Measurements from ENCODE around the gene CCDC97. TPM values are rescaled to one million over a fixed set of nuclear protein-coding genes. Genes with fewer than 3 reads are reported as not detected.
"Not testable (repeated sequence)": the region's sequence is repeated elsewhere in the genome, so short reads cannot be mapped to it uniquely, and the experiment has no call there.

The CCDC97 gene
- total RNA-seq, 6 donors from 2014 or later = 22.0 to 36.7 (median 27.0) TPM

GRCh38 chr19:41369769-41370168 is 59.8 kb downstream of the CCDC97 start:
- Histone ChIP-seq H3K36me3 (no peaks in the 10 kb centered on the region), H3K4me1 (peaks cover 23 to 35% (median 31%) of the 10 kb centered on the region in 4 donors), H3K27me3 (no peaks in the 10 kb centered on the region), H3K27ac (no peak overlapping the region), H3K9me3 (no peaks in the 10 kb centered on the region), H3K4me3 (no peak overlapping the region)
- TF ChIP-seq POLR2AphosphoS5 (IDR thresholded peaks at IDR 0.05) = no peak
- no peak for TF ChIP-seq CTCF (IDR thresholded peaks at IDR 0.05)
- no peak for TF ChIP-seq POLR2A (IDR thresholded peaks at IDR 0.05)
- no peak for TF ChIP-seq EP300 (IDR thresholded peaks at IDR 0.05)
- WGBS, 2 donors = 94 to 96% methylated on average over 2 of the region's 2 CpGs
- DNase-seq (no peak), ATAC-seq (ENCODE audit: low FRiP score in 2 of 2) (no peak)

- H3K9me3 ChIP-seq; H3K4me3 ChIP-seq; DNase-seq; H3K36me3 ChIP-seq; H3K27ac ChIP-seq; H3K27me3 ChIP-seq; ATAC-seq (ENCODE audit: low FRiP score in 2 of 2): not testable (repeated sequence)
- WGBS, 2 donors = 95 to 96% methylated on average over 5 of the region's 5 CpGs
- H3K4me1 ChIP-seq = peaks cover 27 to 35% (median 31%) of the 10 kb centered on the region in 4 donors
These were observed 61.1 kb downstream of the CCDC97 start for GRCh38 chr19:41371119-41371518.

GRCh38 chr19:41371541-41371940 is 61.6 kb downstream of the CCDC97 start:
- H3K36me3 ChIP-seq = no peaks in the 10 kb centered on the region
- no peak overlapping the region for H3K27ac ChIP-seq
- DNase-seq = no peak
- no peak overlapping the region for H3K4me3 ChIP-seq
- TF ChIP-seq POLR2AphosphoS5 (IDR thresholded peaks at IDR 0.05) (no peak), EP300 (IDR thresholded peaks at IDR 0.05) (no peak), CTCF (IDR thresholded peaks at IDR 0.05) (no peak), POLR2A (IDR thresholded peaks at IDR 0.05) (no peak)
- H3K27me3 ChIP-seq = no peaks in the 10 kb centered on the region
- 95 to 97% methylated on average over 8 of the region's 8 CpGs for WGBS, 2 donors
- H3K4me1 ChIP-seq = peaks cover 27 to 36% (median 31%) of the 10 kb centered on the region in 4 donors
- no peak for ATAC-seq (ENCODE audit: low FRiP score in 2 of 2)
- no peaks in the 10 kb centered on the region for H3K9me3 ChIP-seq

- H3K27ac ChIP-seq = no peak overlapping the region
- DNase-seq = no peak
- no peak overlapping the region for H3K4me3 ChIP-seq
- H3K36me3 ChIP-seq = no peaks in the 10 kb centered on the region
- WGBS, 2 donors = 64 to 75% methylated on average over 2 of the region's 2 CpGs
- no peak for ATAC-seq (ENCODE audit: low FRiP score in 2 of 2)
- no peaks in the 10 kb centered on the region for H3K27me3 ChIP-seq
- no peaks in the 10 kb centered on the region for H3K9me3 ChIP-seq
- peaks cover 26 to 45% (median 35%) of the 10 kb centered on the region in 4 donors for H3K4me1 ChIP-seq
- TF ChIP-seq EP300 (IDR thresholded peaks at IDR 0.05) (no peak), POLR2AphosphoS5 (IDR thresholded peaks at IDR 0.05) (no peak), CTCF (IDR thresholded peaks at IDR 0.05) (no peak), POLR2A (IDR thresholded peaks at IDR 0.05) (no peak)
These were observed 62.5 kb downstream of the CCDC97 start for GRCh38 chr19:41372501-41372900.

- no peaks in the 10 kb centered on the region for H3K9me3 ChIP-seq
- H3K27me3 ChIP-seq = no peaks in the 10 kb centered on the region
- TF ChIP-seq EP300 (IDR thresholded peaks at IDR 0.05) (no peak), POLR2AphosphoS5 (IDR thresholded peaks at IDR 0.05) (peak in 1 of 2 donors; percentile 22), POLR2A (IDR thresholded peaks at IDR 0.05) (no peak)
- H3K4me1 ChIP-seq = peaks cover 18 to 36% (median 30%) of the 10 kb centered on the region in 4 donors
- no peak overlapping the region for H3K4me3 ChIP-seq
- ATAC-seq (ENCODE audit: low FRiP score in 2 of 2) (peak; percentile 54 to 64), DNase-seq (peak; percentile 69 to 95)
- H3K36me3 ChIP-seq = no peaks in the 10 kb centered on the region
- H3K27ac ChIP-seq = peak overlapping the region in 1 of 4 donors; percentile 23
- 25 to 50% methylated on average over 12 of the region's 12 CpGs for WGBS, 2 donors
These were observed 64.0 kb downstream of the CCDC97 start for GRCh38 chr19:41373993-41374392.

Small RNA genes within 50 kb of the gene (small RNA-seq; reads per million reads assigned to genes)
- gene RN7SL34P = 0 to 0.06 (median 0) reads per million in 4 donors

Other genes with a start within 250 kb of the CCDC97 start
- 1 to 10 TPM in 2 of 6 donors, not detected in 4; 1.3 to 2.8 TPM for gene CYP2A13, start 221.7 kb upstream of the CCDC97 start, total RNA-seq
- 10 to 100 TPM in 1 of 6 donors, 1 to 10 TPM in 2, under 1 TPM in 1, not detected in 2; 0.61 to 16.6 (median 2.8) TPM for gene CYP2F1, start 195.7 kb upstream of the CCDC97 start, total RNA-seq
- 10 to 100 TPM in 4 of 6 donors, 1 to 10 TPM in 2; 5.2 to 40.6 (median 20.1) TPM for gene CYP2S1, start 117.0 kb upstream of the CCDC97 start, total RNA-seq
- gene AXL, start 90.9 kb upstream of the CCDC97 start, total RNA-seq = 10 to 100 TPM; 28.4 to 96.9 (median 71.7) TPM
- gene HNRNPUL1, start 45.8 kb upstream of the CCDC97 start, total RNA-seq = 100 to 1,000 TPM; 152 to 351 (median 211) TPM
- 100 to 1,000 TPM in 2 of 6 donors, 10 to 100 TPM in 4; 28.5 to 138 (median 76.8) TPM for gene TGFB1, start 43.8 kb downstream of the CCDC97 start, total RNA-seq
- gene B9D2, start 54.0 kb downstream of the CCDC97 start, total RNA-seq = 10 to 100 TPM in 3 of 6 donors, 1 to 10 TPM in 2, not detected in 1; 7.0 to 17.2 (median 10.3) TPM
- 10 to 100 TPM; 18.7 to 65.0 (median 29.3) TPM for gene TMEM91, start 66.4 kb downstream of the CCDC97 start, total RNA-seq
- gene EXOSC5, start 87.2 kb downstream of the CCDC97 start, total RNA-seq = 10 to 100 TPM in 4 of 6 donors, 1 to 10 TPM in 1, under 1 TPM in 1; 0.89 to 18.4 (median 16.0) TPM
- gene BCKDHA, start 87.6 kb downstream of the CCDC97 start, total RNA-seq = 10 to 100 TPM; 28.4 to 71.7 (median 63.3) TPM
- gene B3GNT8, start 117.2 kb downstream of the CCDC97 start, total RNA-seq = 10 to 100 TPM; 10.0 to 39.1 (median 23.4) TPM
- 10 to 100 TPM; 28.9 to 63.1 (median 38.3) TPM for gene DMAC2, start 129.7 kb downstream of the CCDC97 start, total RNA-seq
- gene ERICH4, start 133.0 kb downstream of the CCDC97 start, total RNA-seq = not detected

All from upper lobe of left lung (tissue), 6 donors.